EH (cell line): Measurements from ENCODE around the gene CNPY1.
"Not testable (repeated sequence)": the region's sequence is repeated elsewhere in the genome, so short reads cannot be mapped to it uniquely, and the experiment has no call there.

Source experiments
- DNase-seq: peaks from one replicate; pipeline ENCODE4 v3.0.0-alpha.2; 2015; ENCODE audit warnings: low read depth

CNPY1 gene

GRCh38 chr7:155533120-155533826, 13.1 kb downstream of the CNPY1 start:
- no peak for DNase-seq

- DNase-seq = no peak
These were observed 13.6 kb downstream of the CNPY1 start for GRCh38 chr7:155532792-155533119.

- no peak for DNase-seq
These were observed 14.7 kb downstream of the CNPY1 start for GRCh38 chr7:155531681-155532080.

- DNase-seq = no peak
These were observed 15.8 kb downstream of the CNPY1 start for GRCh38 chr7:155530601-155531000.

DNA sequence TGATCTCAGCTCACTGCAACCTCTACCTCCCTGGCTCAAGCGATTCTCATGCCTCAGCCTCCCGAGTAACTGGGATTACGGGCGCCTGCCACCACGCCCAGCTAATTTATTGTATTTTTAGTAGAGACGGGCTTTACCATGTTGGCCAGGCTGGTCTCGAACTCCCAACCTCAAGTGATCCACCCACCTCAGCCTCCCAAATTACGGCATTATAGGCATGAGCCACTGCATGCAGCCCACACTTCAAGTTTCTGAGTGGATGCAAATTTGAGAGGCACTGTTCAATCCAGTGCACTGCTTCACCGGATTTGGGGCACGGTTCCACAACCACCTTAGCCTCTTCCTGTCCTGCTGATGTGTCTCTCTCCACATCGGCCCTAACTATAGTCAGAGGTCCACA, 16.5 kb downstream of the CNPY1 start:
- DNase-seq = no peak

- DNase-seq = no peak
These were observed 17.0 kb downstream of the CNPY1 start for GRCh38 chr7:155529346-155529745.

- DNase-seq = no peak
These were observed 18.7 kb downstream of the CNPY1 start for GRCh38 chr7:155527664-155528063.

DNA sequence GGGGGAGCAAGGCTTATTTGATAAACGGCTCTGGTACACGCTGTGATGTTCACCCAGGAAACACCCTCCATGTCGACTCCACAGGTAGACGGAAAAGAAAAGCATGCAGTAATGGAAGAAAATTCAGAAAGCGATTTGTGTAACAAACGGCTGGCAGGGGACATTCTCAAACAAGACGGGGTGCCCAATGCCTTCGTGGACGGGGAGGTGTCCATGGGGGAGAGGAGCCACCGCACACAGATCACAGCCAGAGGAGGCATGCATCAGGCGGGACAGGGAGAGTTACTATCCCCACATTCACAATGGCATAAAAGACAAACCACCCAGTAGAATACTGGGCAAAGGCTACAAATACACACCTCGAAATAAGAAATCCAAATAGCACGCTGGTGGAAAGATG, 20.1 kb downstream of the CNPY1 start:
- DNase-seq = no peak

GRCh38 chr7:155524018-155524556, 22.3 kb downstream of the CNPY1 start:
- no peak for DNase-seq

- DNase-seq = no peak
These were observed 23.1 kb downstream of the CNPY1 start for GRCh38 chr7:155523168-155523675.

DNA sequence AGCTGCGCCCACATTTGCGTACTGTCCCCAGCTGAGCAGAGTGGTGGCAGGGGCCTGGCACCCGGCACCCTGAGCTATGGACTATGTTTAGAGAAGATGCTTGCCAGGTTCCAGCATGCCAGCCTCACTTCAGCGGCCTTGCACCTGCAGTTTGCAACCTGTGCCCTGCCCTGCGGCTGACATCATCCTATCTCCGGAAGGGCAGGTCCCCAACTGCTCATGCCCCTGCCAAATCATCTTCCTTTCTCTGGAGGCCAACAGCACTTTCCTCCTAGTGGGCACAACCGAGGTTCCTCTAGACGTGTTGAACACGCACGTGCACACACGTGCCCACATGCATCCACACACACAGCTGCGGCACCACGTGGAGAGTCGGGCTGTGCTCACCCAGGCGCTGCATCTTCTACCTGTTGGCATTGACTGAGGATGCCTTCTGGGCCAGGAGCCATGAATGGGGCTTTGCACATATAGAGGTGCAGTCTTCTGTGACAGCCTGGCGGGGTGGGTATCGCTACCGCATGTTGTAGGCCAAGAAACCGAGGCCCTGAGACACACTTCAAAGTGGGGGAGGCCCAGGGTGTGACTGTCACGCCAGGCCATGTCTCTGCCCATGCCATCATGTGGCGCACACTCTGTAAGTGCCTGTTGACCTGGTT, 24.5 kb downstream of the CNPY1 start:
- DNase-seq = no peak

DNA sequence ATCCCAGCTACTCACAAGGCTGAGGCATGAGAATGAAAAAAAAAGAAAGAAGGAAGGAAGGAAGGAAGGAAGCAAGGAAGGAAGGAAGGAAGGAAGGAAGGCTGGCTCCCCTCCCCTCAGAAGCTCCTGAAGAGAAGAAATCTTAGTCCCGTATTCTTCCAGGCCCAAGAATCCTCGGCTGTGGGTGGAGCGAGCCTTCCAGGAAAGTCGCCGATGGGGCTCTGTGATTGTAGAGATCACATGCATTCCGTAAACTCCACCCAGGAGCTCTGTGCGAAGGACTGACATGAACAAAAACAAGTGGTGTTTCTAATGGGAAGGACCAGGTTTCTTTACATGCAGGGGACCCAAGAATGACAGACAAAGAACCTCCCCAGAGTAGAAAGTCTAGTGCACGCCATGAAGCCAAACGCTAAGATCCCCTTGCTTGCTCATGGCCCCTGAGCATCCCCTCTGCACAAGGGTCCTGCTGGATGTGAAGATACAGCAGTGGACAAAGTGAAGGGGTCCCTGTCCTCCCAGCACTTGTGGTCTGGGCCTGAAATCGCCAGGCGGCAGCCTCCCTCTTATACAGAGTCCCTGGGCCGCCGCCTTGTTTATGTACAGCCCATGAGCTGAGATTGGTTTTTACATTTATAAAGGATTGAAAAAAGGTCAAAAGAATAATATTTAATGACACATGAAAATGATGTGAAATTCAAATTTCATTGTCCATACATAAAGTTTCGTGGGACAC, 25.2 kb downstream of the CNPY1 start:
- DNase-seq = no peak

DNA sequence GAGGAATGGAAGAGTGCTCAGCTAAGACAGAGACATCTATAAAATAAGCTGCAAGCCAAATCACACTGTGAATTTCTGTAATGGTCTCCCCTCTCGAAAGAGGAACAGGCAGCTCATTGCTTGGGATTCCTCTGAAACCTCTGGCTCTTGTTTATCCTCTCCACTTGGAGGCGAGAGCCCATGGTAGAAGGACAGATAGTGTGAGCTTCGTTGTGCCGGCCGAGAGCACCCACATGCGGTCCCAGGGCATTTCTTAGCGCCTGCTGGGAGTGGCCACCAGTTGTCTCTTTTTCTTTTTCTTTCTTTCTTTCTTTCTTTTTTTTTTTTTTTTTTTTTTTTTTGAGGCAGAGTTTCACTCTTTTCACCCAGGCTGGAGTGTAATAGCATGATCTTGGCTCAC, 26.2 kb downstream of the CNPY1 start:
- DNase-seq = no peak

- DNase-seq = not testable (repeated sequence)
These were observed 27.0 kb downstream of the CNPY1 start for GRCh38 chr7:155519358-155519757.

GRCh38 chr7:155518633-155519032, 27.7 kb downstream of the CNPY1 start:
- no peak for DNase-seq

- no peak for DNase-seq
These were observed 28.4 kb downstream of the CNPY1 start for GRCh38 chr7:155517969-155518368.

DNA sequence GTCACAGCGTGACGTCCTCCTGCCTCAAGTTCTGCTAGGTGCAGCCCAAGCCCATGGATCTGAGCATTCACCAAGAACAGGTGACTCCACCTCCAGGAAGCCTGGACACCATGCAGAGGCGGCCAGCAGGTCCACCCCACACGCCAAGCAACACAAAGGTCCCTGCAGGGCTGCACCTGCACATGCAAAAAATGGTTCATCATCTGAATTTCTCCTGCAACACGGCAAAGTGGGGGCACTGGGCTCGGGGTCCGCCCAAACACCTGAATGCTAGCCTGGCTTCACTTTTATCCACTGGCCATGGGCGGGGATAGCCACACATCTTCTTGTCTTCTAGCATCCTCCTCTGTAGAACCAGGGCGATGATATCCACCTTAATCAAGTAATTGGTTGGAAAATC, 28.9 kb downstream of the CNPY1 start:
- no peak for DNase-seq

DNA sequence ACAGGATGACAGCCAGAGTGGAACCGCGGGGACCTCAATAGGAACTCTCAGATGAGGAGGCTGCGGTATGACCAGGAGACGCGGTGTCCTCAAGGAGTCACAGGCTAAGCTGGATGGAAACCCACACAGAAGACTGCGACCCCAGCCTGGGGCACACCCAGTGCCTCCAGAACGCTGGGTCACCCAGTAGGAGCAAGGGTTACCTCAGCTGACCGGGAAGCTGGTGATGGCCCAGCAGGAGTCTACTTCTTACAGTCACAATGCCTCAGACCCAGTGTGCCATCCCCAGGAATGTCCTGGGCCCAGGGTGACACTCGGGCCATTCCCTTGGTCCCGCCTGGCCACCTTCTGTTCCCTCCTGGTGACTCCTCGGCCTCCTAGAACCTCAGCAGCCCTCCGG, 29.9 kb downstream of the CNPY1 start:
- no peak for DNase-seq

DNA sequence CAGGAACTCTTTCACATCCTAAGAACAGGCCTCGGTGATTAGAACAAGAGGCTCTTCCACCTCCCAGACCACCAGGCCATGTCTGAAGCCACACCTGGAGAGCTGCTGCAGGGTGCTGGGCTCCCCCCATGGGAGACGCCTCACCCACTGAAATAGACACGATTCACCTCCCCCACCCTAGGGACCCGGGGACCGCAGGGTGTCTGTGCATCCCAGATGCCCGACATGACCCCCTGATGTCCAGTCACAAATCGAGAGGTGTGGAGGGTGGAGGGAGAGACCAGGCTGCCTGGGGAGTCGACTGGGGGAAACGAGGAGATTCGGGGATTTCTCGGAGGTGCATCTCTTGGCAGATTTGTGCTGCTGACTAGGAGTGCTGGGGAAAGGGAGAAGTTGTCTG, 31.0 kb downstream of the CNPY1 start:
- no peak for DNase-seq

GRCh38 chr7:155514296-155514695, 32.1 kb downstream of the CNPY1 start:
- DNase-seq = no peak

- no peak for DNase-seq
These were observed 32.6 kb downstream of the CNPY1 start for GRCh38 chr7:155513543-155514285.

- no peak for DNase-seq
These were observed 34.0 kb downstream of the CNPY1 start for GRCh38 chr7:155512246-155512887.
